Peyer's patch (tissue), 4 donors: ENCODE results near the gene OLA1. TPM values are rescaled to one million over a fixed set of nuclear protein-coding genes. Genes with fewer than 3 reads are reported as not detected.
"Not testable (repeated sequence)": the region's sequence is repeated elsewhere in the genome, so short reads cannot be mapped to it uniquely, and the experiment has no call there.

Experiments
- DNase-seq, 3 donors: peaks; one replicate each; pipeline ENCODE4 v3.0.0-alpha.2; 2017 to 2019
- H3K27ac ChIP-seq, 4 donors: fragments of 200-600 bp; sonication (generic); one replicate each; pipeline ENCODE4 v1.5.1; 2016 to 2019
- H3K27me3 ChIP-seq, 2 donors: fragments of 200-600 bp; sonication (generic); one replicate each; pipeline ENCODE4 v1.5.1; 2019
- H3K36me3 ChIP-seq, 3 donors: fragments of 200-600 bp; sonication (generic); one replicate each; pipeline ENCODE4 v1.5.1; 2016 to 2019
- H3K4me1 ChIP-seq, 4 donors: fragments of 200-600 bp; sonication (generic); one replicate each; pipeline ENCODE4 v1.5.1; 2016 to 2019
- H3K4me3 ChIP-seq, 4 donors: fragments of 200-600 bp; sonication (generic); 1 replicate in 3 of 4; 2 replicates in 1 of 4; pipeline ENCODE4 v1.5.1; 2016 to 2019; ENCODE audit warnings: mild to moderate bottlenecking in 1 of 4
- H3K9me3 ChIP-seq, 4 donors: fragments of 200-600 bp; sonication (generic); one replicate each; pipeline ENCODE4 v1.5.1; 2016 to 2019; ENCODE audit warnings: mild to moderate bottlenecking in 1 of 4
- CTCF ChIP-seq, 6 experiments: fragments of 450-650 bp in 4 of 6; fragments of 200-600 bp in 2 of 6; sonication (generic) in 1 of 6; IDR thresholded peaks; one replicate each; pipeline ENCODE4 v1.5.1; 2017 to 2019; ENCODE audit warnings: antibody characterized with exemption in 6 of 6, mild to moderate bottlenecking in 3 of 6, moderate library complexity in 1 of 6
- POLR2A ChIP-seq, 2 donors: fragments of 450-650 bp; IDR thresholded peaks; one replicate each; pipeline ENCODE4 v1.5.1; 2017; ENCODE audit warnings: antibody characterized with exemption in 2 of 2, mild to moderate bottlenecking in 2 of 2, moderate library complexity in 2 of 2
- total RNA-seq, 4 donors: library from RNA; depleted of rRNA; stranded (reverse); fragments of >200 nt; gene quantifications; one replicate each; pipeline ENCODE4 v1.1.0, GENCODE V29; 2016

The OLA1 gene
- total RNA-seq, 4 donors from 2014 or later = 34.0 to 52.8 (median 35.5) TPM

- Histone ChIP-seq H3K27ac (peak overlapping the region; percentile 68 to 83 (median 80)), H3K27me3 (no peaks in the 10 kb centered on the region), H3K4me1 (peaks cover 0 to 11% (median 4%) of the 10 kb centered on the region in 4 donors), H3K36me3 (no peaks in the 10 kb centered on the region), H3K9me3 (no peaks in the 10 kb centered on the region), H3K4me3 (peak overlapping the region; percentile 58 to 92 (median 76))
- DNase-seq = no peak
- no peak for TF ChIP-seq POLR2A (IDR thresholded peaks at IDR 0.05)
- TF ChIP-seq CTCF (IDR thresholded peaks at IDR 0.05) = no peak
Observed at GRCh38 chr2:174248998-174249592, 763 bp upstream of the OLA1 start.

DNA sequence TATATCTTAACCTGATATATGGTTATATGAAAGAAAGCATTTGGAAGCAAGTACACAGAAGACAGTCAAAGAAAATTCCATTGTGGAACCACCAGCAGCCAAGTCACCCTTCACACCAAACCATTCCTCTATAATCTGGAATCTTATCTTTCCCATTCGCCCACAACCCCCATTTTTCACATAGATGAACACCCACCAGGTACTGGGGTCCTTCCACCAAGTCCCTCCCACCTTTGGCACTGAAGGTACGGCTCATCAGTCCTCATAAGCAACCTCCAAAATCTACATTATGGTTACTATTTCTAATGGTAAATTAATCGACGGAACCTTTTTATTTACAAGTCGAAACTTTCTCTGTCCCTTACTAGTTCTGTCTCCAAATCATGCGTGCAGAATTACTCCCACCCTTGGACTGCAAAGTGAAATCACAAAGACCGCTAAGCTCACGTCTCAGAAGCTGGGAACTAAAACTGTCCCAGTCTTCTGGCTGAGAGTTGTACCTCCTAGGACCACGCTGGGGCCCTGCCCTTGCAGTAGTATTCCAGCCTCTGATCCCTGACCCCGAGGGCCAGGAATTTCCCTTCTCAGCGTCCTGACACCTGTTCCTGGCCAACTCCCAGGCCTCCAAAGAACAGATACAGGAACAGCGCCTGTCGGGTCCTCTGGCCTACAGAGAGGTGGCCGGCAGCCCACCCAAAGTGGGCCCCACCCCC, 702 bp downstream of the OLA1 start:
- peak overlapping the region; percentile 58 to 92 (median 76) for H3K4me3 ChIP-seq
- peak in 1 of 3 donors; percentile 67 for DNase-seq
- TF ChIP-seq POLR2A (IDR thresholded peaks at IDR 0.05) (no peak), CTCF (IDR thresholded peaks at IDR 0.05) (no peak)
- H3K36me3 ChIP-seq = peaks cover 0 to 2% (median 0%) of the 10 kb centered on the region in 3 donors
- no peaks in the 10 kb centered on the region for H3K27me3 ChIP-seq
- H3K27ac ChIP-seq = peak overlapping the region; percentile 68 to 83 (median 80)
- H3K4me1 ChIP-seq = peaks cover 0 to 11% (median 4%) of the 10 kb centered on the region in 4 donors
- no peaks in the 10 kb centered on the region for H3K9me3 ChIP-seq

DNA sequence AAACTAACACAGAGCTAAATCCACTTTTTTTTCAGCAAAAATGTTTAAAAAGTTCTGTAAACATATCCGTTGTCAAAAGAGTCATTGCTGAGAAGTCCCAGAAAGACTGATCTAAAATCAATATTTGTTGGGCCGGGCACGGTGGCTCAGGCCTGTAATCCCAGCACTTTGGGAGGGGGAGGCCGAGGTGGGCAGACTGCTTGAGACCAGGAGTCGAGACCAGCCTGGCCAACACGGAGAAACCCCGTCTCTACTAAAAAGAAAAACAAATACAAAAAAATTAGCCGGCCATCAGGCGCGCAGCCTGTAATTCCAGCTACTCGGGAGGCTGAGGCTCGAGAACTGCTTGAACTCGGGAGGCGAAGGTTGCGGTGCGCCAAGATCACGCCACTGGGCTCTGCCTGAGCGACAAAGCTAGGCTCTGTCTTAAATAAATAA, 1.4 kb downstream of the OLA1 start:
- peaks cover 0 to 8% (median 0%) of the 10 kb centered on the region in 3 donors for H3K36me3 ChIP-seq
- H3K4me1 ChIP-seq = peaks cover 0 to 11% (median 4%) of the 10 kb centered on the region in 4 donors
- H3K9me3 ChIP-seq = no peaks in the 10 kb centered on the region
- DNase-seq = no peak
- no peak overlapping the region for H3K27ac ChIP-seq
- TF ChIP-seq CTCF (IDR thresholded peaks at IDR 0.05) = no peak
- TF ChIP-seq POLR2A (IDR thresholded peaks at IDR 0.05) = no peak
- peak overlapping the region in 1 of 4 donors; percentile 92 for H3K4me3 ChIP-seq
- no peaks in the 10 kb centered on the region for H3K27me3 ChIP-seq

- H3K27ac ChIP-seq, H3K36me3 ChIP-seq, H3K27me3 ChIP-seq, DNase-seq, H3K4me3 ChIP-seq, H3K9me3 ChIP-seq: not testable (repeated sequence)
- H3K4me1 ChIP-seq = peaks cover 0 to 11% (median 4%) of the 10 kb centered on the region in 4 donors
Observed at GRCh38 chr2:174245628-174246027, 2.7 kb downstream of the OLA1 start.

GRCh38 chr2:174245065-174245464, 3.3 kb downstream of the OLA1 start:
- Histone ChIP-seq H3K4me3 (no peak overlapping the region), H3K27ac (no peak overlapping the region), H3K36me3 (peaks cover 0 to 8% (median 0%) of the 10 kb centered on the region in 3 donors), H3K4me1 (peaks cover 0 to 11% (median 4%) of the 10 kb centered on the region in 4 donors), H3K27me3 (no peaks in the 10 kb centered on the region), H3K9me3 (no peaks in the 10 kb centered on the region)
- no peak for TF ChIP-seq CTCF (IDR thresholded peaks at IDR 0.05)
- TF ChIP-seq POLR2A (IDR thresholded peaks at IDR 0.05) = no peak
- no peak for DNase-seq

DNA sequence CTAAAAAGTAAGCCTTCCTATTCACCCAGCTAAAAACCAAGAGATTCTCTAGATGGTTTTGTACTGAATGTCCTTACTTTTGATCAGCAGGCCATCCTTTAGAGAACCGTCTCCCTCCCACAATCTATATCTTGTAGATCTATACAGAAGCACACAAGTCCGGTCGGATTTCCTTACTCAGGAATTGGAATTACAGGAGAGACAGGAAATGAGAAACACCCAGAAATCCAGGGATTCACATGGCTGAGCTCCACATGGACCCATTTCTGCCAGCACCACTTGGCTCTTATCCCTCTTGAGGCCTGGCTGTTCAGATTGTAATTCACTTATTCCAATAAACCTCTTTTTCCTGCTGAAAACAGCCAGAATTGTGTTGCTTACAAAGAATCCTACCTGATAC, 4.5 kb downstream of the OLA1 start:
- no peaks in the 10 kb centered on the region for H3K9me3 ChIP-seq
- TF ChIP-seq CTCF (IDR thresholded peaks at IDR 0.05) = no peak
- TF ChIP-seq POLR2A (IDR thresholded peaks at IDR 0.05) = no peak
- H3K4me1 ChIP-seq = peaks cover 0 to 11% (median 2%) of the 10 kb centered on the region in 4 donors
- H3K36me3 ChIP-seq = peaks cover 0 to 8% (median 0%) of the 10 kb centered on the region in 3 donors
- no peak for DNase-seq
- H3K4me3 ChIP-seq = no peak overlapping the region
- no peak overlapping the region for H3K27ac ChIP-seq
- no peaks in the 10 kb centered on the region for H3K27me3 ChIP-seq
